AG09319 (cell line): ENCODE measurements around the gene ELOVL7.
"Not testable (repeated sequence)": the region's sequence is repeated elsewhere in the genome, so short reads cannot be mapped to it uniquely, and the experiment has no call there.

Experiments
- DNase-seq: peaks from one replicate; pipeline ENCODE4 v3.0.0-alpha.2; 2010; ENCODE audit warnings: low read depth; ENCODE audit errors: extremely low read depth
- TF ChIP-seq, protein P1 (sequence below): IDR thresholded peaks from 2 replicates; pipeline ENCODE4 v1.5.1; 2011; ENCODE audit warnings: low read depth, mild to moderate bottlenecking, inconsistent platforms, low read length, moderate library complexity

Gene ELOVL7

GRCh38 chr5:60727033-60727679, 116.9 kb downstream of the ELOVL7 start:
- TF ChIP-seq, protein P1, sequence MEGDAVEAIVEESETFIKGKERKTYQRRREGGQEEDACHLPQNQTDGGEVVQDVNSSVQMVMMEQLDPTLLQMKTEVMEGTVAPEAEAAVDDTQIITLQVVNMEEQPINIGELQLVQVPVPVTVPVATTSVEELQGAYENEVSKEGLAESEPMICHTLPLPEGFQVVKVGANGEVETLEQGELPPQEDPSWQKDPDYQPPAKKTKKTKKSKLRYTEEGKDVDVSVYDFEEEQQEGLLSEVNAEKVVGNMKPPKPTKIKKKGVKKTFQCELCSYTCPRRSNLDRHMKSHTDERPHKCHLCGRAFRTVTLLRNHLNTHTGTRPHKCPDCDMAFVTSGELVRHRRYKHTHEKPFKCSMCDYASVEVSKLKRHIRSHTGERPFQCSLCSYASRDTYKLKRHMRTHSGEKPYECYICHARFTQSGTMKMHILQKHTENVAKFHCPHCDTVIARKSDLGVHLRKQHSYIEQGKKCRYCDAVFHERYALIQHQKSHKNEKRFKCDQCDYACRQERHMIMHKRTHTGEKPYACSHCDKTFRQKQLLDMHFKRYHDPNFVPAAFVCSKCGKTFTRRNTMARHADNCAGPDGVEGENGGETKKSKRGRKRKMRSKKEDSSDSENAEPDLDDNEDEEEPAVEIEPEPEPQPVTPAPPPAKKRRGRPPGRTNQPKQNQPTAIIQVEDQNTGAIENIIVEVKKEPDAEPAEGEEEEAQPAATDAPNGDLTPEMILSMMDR, result no peak
- no peak for DNase-seq

DNA sequence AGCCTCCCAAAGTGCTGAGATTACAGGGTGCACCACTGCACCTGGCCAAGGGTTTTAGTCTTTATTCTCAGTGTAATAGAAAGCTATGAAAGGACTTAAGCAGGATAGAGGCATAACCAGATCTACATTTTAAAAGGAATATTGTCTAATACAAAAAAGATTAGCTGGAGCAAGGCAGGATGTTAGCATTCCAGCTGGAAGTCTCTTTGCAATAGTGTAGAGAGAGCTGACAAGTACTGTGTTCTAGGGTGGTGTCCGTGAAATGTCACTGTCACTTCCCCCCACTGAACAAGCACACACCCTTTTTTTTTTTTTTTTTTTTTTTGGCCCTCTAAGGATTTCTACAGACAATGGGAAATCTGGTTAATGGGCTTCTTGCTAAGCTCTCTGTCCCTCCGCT, 119.9 kb downstream of the ELOVL7 start:
- DNase-seq, result no peak
- TF ChIP-seq, protein P1, result no peak

GRCh38 chr5:60722416-60722815, 121.7 kb downstream of the ELOVL7 start:
- DNase-seq, result no peak
- TF ChIP-seq, protein P1, result no peak

DNA sequence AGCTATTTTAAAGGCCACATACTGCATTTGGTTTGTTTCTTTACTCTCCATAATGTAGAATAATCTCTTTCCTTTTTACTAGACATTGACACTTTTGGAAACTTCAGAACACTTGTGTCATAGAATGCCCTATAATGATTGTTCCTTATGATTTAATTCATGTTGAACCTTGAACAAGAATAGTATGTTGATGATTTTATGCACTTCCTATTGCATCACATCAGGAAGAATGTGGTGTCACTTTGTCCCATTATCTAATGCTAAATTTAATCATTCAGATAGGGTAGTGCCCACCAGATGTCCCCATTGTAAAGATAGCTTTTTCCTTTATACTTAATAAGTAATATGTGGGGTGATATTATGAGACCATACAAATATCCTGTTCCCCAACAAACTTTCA, 124.7 kb downstream of the ELOVL7 start:
- TF ChIP-seq, protein P1, result no peak
- DNase-seq, result no peak

DNA sequence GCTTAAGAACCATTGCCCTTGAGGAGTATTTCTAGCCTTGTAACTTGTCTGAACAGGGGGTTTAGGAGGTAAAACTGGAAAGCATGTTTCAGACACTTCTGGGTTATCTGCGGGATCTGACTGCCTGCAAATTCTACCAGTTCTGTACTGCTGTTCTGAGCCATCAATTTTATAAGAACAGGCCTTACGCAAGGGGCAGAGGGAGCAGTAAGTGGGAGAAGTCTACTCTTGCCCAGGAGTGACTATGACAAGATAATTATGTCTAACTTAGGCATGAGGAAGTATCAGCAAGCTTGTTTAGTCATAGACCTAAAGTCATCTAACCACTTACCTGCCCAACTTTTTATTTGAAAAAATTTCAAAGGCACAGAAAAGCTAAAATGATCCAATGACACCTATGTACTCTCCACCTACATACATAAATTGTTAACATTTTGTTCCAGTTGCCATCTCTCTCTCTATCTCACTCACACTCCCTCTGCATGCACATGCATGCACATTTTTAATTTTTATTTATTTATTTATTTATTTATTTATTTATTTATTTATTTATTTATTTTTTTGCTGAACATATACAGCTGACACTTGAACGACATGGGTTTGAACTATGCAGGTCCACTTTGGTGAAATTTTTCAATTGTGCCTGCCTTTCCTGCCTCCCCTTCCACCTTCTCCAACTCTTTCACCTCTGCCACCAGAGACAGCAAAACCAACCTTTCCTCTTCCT, 125.7 kb downstream of the ELOVL7 start:
- DNase-seq, result no peak
- TF ChIP-seq, protein P1, result no peak

- not testable (repeated sequence) for DNase-seq
Measured at GRCh38 chr5:60715201-60715928, 128.7 kb downstream of the ELOVL7 start.

- DNase-seq, result no peak
- TF ChIP-seq, protein P1, result no peak
Measured at GRCh38 chr5:60712950-60713349, 131.1 kb downstream of the ELOVL7 start.

GRCh38 chr5:60711892-60712291, 132.2 kb downstream of the ELOVL7 start:
- DNase-seq, result not testable (repeated sequence)
